Tibial nerve (tissue), 4 donors: ENCODE data around the gene NINJ1. TPM values are rescaled to one million over a fixed set of nuclear protein-coding genes. Genes with fewer than 3 reads are reported as not detected.

Source experiments
- DNase-seq, 2 donors: peaks; one replicate each; pipeline ENCODE4 v3.0.0-alpha.2; 2019; ENCODE audit warnings: low spot score in 2 of 2
- H3K27ac ChIP-seq, 4 donors: fragments of 200-600 bp; sonication (generic) in 3 of 4; one replicate each; pipeline ENCODE4 v1.5.1; 2017 to 2019; ENCODE audit warnings: mild to moderate bottlenecking in 1 of 4
- H3K27me3 ChIP-seq, 2 donors: fragments of 200-600 bp; sonication (generic) in 1 of 2; one replicate each; pipeline versions ENCODE4 v1.5.1 to v1.6.0; 2017 to 2019
- H3K36me3 ChIP-seq, 3 donors: fragments of 200-600 bp; sonication (generic); one replicate each; pipeline ENCODE4 v1.5.1; 2018 to 2019
- H3K4me1 ChIP-seq, 4 donors: fragments of 200-600 bp; sonication (generic) in 3 of 4; one replicate each; pipeline ENCODE4 v1.5.1; 2017 to 2019
- H3K4me3 ChIP-seq, 4 donors: fragments of 200-600 bp; sonication (generic) in 3 of 4; one replicate each; pipeline ENCODE4 v1.5.1; 2017 to 2019; ENCODE audit warnings: mild to moderate bottlenecking in 1 of 4, moderate library complexity in 1 of 4
- H3K9me3 ChIP-seq, 4 donors: fragments of 200-600 bp; sonication (generic) in 3 of 4; one replicate each; pipeline ENCODE4 v1.5.1; 2017 to 2019
- EP300 ChIP-seq, 2 donors: sonication (generic); formaldehyde crosslinking; IDR thresholded peaks; one replicate each; pipeline ENCODE4 v1.6.1; 2017; ENCODE audit warnings: antibody characterized with exemption in 2 of 2, mild to moderate bottlenecking in 1 of 2
- POLR2A ChIP-seq, 2 donors: fragments of 450-650 bp; IDR thresholded peaks; one replicate each; pipeline ENCODE4 v1.6.1; 2017; ENCODE audit warnings: antibody characterized with exemption in 2 of 2, mild to moderate bottlenecking in 2 of 2, moderate library complexity in 2 of 2
- WGBS, 2 donors: methylation state at CpG; one replicate each; pipeline ENCODE4 v1.1.5; 2018; 5-methylcytosine and 5-hydroxymethylcytosine counted together
- total RNA-seq, 4 donors: library from RNA; depleted of rRNA; stranded (reverse); fragments of >200 nt; gene quantifications; one replicate each; pipeline ENCODE4 v1.1.0, GENCODE V29; 2016
- TF ChIP-seq, protein P1 (sequence below), 5 experiments: fragments of 200-600 bp in 3 of 5; fragments of 450-650 bp in 2 of 5; sonication (generic) in 3 of 5; IDR thresholded peaks; one replicate each; pipeline ENCODE4 v1.5.1; 2016 to 2019; ENCODE audit warnings: antibody characterized with exemption in 5 of 5, mild to moderate bottlenecking in 3 of 5, moderate library complexity in 2 of 5

NINJ1 gene
- total RNA-seq, 4 donors from 2014 or later = 48.2 to 98.8 (median 72.9) TPM

DNA sequence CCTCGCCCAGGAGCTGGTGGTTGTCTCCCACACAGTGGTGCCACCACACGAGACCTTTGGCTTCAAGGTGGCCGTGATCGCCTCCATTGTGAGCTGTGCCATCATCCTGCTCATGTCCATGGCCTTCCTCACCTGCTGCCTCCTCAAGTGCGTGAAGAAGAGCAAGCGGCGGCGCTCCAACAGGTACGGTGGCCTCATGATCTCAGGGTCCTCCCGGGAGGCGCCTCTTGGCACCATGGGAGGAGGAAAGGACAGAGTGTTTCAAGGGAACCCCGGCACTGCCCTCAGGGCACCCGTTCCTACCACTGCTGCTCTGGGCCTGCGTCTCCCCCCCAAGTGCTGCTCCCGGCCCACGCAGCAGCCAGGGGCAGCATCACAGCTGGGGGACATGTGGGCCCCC lies 56.2 kb downstream of the NINJ1 start:
- Histone ChIP-seq H3K27ac (no peak overlapping the region), H3K4me1 (no peaks in the 10 kb centered on the region), H3K27me3 (no peaks in the 10 kb centered on the region), H3K9me3 (no peaks in the 10 kb centered on the region), H3K4me3 (no peak overlapping the region), H3K36me3 (no peaks in the 10 kb centered on the region)
- WGBS, 2 donors = 96 to 97% methylated on average over 16 of the region's 16 CpGs
- TF ChIP-seq, protein P1, sequence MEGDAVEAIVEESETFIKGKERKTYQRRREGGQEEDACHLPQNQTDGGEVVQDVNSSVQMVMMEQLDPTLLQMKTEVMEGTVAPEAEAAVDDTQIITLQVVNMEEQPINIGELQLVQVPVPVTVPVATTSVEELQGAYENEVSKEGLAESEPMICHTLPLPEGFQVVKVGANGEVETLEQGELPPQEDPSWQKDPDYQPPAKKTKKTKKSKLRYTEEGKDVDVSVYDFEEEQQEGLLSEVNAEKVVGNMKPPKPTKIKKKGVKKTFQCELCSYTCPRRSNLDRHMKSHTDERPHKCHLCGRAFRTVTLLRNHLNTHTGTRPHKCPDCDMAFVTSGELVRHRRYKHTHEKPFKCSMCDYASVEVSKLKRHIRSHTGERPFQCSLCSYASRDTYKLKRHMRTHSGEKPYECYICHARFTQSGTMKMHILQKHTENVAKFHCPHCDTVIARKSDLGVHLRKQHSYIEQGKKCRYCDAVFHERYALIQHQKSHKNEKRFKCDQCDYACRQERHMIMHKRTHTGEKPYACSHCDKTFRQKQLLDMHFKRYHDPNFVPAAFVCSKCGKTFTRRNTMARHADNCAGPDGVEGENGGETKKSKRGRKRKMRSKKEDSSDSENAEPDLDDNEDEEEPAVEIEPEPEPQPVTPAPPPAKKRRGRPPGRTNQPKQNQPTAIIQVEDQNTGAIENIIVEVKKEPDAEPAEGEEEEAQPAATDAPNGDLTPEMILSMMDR (IDR thresholded peaks at IDR 0.05) = no peak
- TF ChIP-seq EP300 (IDR thresholded peaks at IDR 0.05) (no peak), POLR2A (IDR thresholded peaks at IDR 0.05) (no peak)
- DNase-seq = no peak

DNA sequence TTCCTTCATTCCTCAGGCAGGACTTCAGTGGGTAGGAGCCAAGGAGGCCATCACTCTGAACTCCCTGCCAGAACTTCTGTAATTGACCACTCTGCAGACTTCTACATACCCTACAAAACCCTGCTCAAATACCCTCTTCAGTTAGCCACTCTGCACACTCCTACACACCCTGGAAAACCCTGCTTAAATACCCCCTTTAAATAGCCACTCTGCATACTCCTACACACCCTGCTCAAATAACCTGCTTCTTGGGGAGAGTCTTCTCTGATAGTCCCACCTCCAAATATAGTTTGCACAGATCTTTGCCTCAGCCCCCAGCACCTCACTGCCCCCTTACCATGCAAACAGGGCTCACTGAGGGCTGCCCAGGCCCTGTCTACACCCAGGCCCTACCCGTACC lies 56.7 kb downstream of the NINJ1 start:
- WGBS, 2 donors = 87 to 100% methylated on average over 1 of the region's 1 CpG
- peaks cover 0 to 3% (median 1%) of the 10 kb centered on the region in 4 donors for H3K4me1 ChIP-seq
- H3K4me3 ChIP-seq = no peak overlapping the region
- no peaks in the 10 kb centered on the region for H3K9me3 ChIP-seq
- TF ChIP-seq, protein P1 (IDR thresholded peaks at IDR 0.05) = no peak
- TF ChIP-seq EP300 (IDR thresholded peaks at IDR 0.05) (no peak), POLR2A (IDR thresholded peaks at IDR 0.05) (no peak)
- no peaks in the 10 kb centered on the region for H3K36me3 ChIP-seq
- no peak for DNase-seq
- H3K27me3 ChIP-seq = no peaks in the 10 kb centered on the region
- no peak overlapping the region for H3K27ac ChIP-seq

DNA sequence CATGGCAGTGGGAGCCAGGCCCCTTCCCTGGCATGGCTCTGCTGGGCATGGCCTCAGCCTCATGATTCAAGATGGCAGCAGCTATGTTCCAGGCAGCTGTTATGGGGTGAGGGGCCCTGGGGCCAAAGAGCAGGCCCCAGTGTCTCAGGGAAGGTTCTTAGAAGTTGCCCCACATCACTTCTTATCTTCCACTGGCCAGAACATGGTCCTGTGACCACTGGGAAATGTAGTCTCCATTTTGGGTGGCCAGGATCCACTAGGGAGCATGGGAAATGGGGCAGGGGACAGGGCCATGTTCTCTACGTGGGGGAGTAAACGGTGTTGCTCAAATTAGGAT lies 57.3 kb downstream of the NINJ1 start:
- no peak overlapping the region for H3K4me3 ChIP-seq
- DNase-seq = no peak
- H3K4me1 ChIP-seq = peaks cover 0 to 4% (median 2%) of the 10 kb centered on the region in 4 donors
- no peaks in the 10 kb centered on the region for H3K9me3 ChIP-seq
- no peaks in the 10 kb centered on the region for H3K27me3 ChIP-seq
- WGBS, 2 donors = 92 to 95% methylated on average over 2 of the region's 2 CpGs
- H3K27ac ChIP-seq = no peak overlapping the region
- no peaks in the 10 kb centered on the region for H3K36me3 ChIP-seq
- TF ChIP-seq, protein P1 (IDR thresholded peaks at IDR 0.05) = no peak
- TF ChIP-seq POLR2A (IDR thresholded peaks at IDR 0.05) (no peak), EP300 (IDR thresholded peaks at IDR 0.05) (no peak)

DNA sequence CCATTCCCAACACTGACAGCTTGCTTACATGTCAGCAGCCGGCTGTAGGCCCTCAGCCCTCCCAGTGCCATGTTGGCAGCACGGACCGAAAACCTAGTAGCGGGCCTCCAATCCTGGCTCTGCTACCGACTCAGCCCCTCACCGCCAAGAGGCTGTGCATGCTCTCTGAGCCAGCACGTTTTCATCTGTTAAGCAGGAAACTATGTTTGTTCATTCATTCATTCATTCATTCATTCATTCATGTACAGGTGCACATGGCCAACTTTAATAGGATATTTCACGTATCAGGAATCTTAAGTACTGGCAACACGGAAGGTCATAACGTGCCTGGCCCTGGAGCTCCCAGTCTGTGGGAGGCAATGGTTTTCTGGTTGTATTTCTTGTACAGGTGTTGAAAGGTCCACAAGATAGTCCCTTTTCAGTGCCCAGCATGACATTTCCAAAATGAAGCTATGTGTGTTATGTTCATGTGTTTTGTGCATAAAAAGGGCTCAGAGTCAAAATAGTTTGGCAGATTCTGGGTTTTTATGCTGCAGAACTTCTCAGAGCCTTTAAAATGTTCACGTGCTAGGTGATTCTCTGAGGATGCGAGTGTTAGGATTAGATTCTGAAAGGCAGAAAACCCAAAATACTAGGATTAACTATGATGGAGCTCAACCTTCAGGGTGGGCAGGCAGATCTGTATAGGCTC lies 57.8 kb downstream of the NINJ1 start:
- H3K9me3 ChIP-seq = no peaks in the 10 kb centered on the region
- 88 to 95% methylated on average over 12 of the region's 12 CpGs for WGBS, 2 donors
- no peaks in the 10 kb centered on the region for H3K36me3 ChIP-seq
- DNase-seq = no peak
- H3K27me3 ChIP-seq = no peaks in the 10 kb centered on the region
- peaks cover 0 to 4% (median 2%) of the 10 kb centered on the region in 4 donors for H3K4me1 ChIP-seq
- no peak overlapping the region for H3K27ac ChIP-seq
- no peak overlapping the region for H3K4me3 ChIP-seq
- no peak for TF ChIP-seq EP300 (IDR thresholded peaks at IDR 0.05)

DNA sequence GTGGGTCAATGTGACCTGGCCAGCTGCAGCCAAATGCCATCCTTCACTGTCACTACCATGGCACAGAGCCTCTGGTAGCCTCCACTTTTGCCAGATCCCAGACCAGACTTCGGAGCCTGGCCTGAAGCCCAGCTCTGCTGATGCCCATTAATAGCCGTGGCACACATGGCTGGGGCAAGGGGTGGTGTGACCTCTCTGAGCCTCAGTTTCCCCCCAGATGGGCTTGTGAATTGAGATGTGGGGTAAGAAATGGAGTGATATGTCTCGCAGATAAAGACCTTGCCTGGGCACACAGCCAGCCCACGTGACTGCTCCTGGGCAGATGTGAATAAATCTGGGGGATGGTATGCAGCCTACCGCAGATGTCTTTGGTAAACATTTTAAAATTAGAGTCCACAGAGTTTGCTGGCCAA lies 61.7 kb downstream of the NINJ1 start:
- Histone ChIP-seq H3K36me3 (no peaks in the 10 kb centered on the region), H3K27ac (no peak overlapping the region), H3K9me3 (no peaks in the 10 kb centered on the region), H3K4me3 (no peak overlapping the region), H3K27me3 (no peaks in the 10 kb centered on the region), H3K4me1 (peaks cover 0 to 4% (median 2%) of the 10 kb centered on the region in 4 donors)
- TF ChIP-seq POLR2A (IDR thresholded peaks at IDR 0.05) (no peak), EP300 (IDR thresholded peaks at IDR 0.05) (no peak)
- TF ChIP-seq, protein P1 (IDR thresholded peaks at IDR 0.05) = no peak
- no peak for DNase-seq
- WGBS, 2 donors = 35 to 42% methylated on average over 4 to 5 of the region's 5 CpGs

Other genes with a start within 250 kb of the NINJ1 start
- 10 to 100 TPM in 1 of 4 donors, 1 to 10 TPM in 3; 6.7 to 13.8 (median 7.3) TPM for gene FGD3, start 186.7 kb downstream of the NINJ1 start, total RNA-seq
- 1 to 10 TPM in 3 of 4 donors, not detected in 1; 3.0 to 4.2 (median 3.7) TPM for gene SUSD3, start 75.5 kb downstream of the NINJ1 start, total RNA-seq
- 10 to 100 TPM; 53.4 to 93.6 (median 60.7) TPM for gene CARD19, start 38.0 kb downstream of the NINJ1 start, total RNA-seq
- 10 to 100 TPM in 2 of 4 donors, 1 to 10 TPM in 2; 3.8 to 17.7 (median 9.0) TPM for gene WNK2, start 49.9 kb upstream of the NINJ1 start, total RNA-seq